BJ (cell line): ENCODE measurements around the gene COMMD4. TPM values are rescaled to one million over a fixed set of nuclear protein-coding genes. Genes with fewer than 3 reads are reported as not detected.

Source experiments
- CTCF ChIA-PET: fragments of 350-600 bp; formaldehyde crosslinking; extraction: SDS; loops from one replicate; lab custom pipeline; 2021; ENCODE audit warnings: antibody characterized with exemption, inconsistent platforms; lab: Yijun Ruan, JAX
- POLR2A ChIA-PET: fragments of 300-600 bp; sonication (Branson Sonifier 250); formaldehyde crosslinking; extraction: SDS; loops from one replicate; lab custom pipeline; 2021; ENCODE audit warnings: antibody characterized with exemption; lab: Charles Lee
- DNase-seq: peaks from one replicate; pipeline ENCODE4 v3.0.0-alpha.2; 2011; ENCODE audit warnings: low read depth
- H3K27me3 ChIP-seq: 2 replicates; pipeline ENCODE4 v1.6.0; 2011; ENCODE audit warnings: low read length; ENCODE audit not compliant: control insufficient read depth, insufficient read depth
- H3K36me3 ChIP-seq: 2 replicates; pipeline ENCODE4 v1.5.1; 2011; ENCODE audit warnings: low read length; ENCODE audit not compliant: control insufficient read depth, insufficient read depth
- H3K4me3 ChIP-seq: 2 replicates; pipeline ENCODE4 v1.5.1; 2011; ENCODE audit warnings: low read depth, mild to moderate bottlenecking, control low read depth, low read length
- CTCF ChIP-seq: IDR thresholded peaks from 2 replicates; pipeline ENCODE4 v1.5.1; 2011; ENCODE audit warnings: low read depth, mild to moderate bottlenecking, control low read depth, inconsistent platforms, low read length, moderate library complexity; ENCODE audit not compliant: insufficient read depth
- polyA plus RNA-seq: library from polyadenylated mRNA; depleted of rRNA; stranded (reverse); fragments of >200 nt; gene quantifications from 2 replicates; pipeline ENCODE4 v1.2.3, GENCODE V29; 2011

Gene COMMD4
- polyA plus RNA-seq, 1 experiment, result 142 TPM

GRCh38 chr15:75367406-75367912, 31.6 kb downstream of the COMMD4 start:
- ChIA-PET POLR2A (interaction anchor here (0.6 to 1.1 kb wide), 3 partner anchors 11 to 88 kb away, joined by 4 to 6 read pairs (median 5); no protein-coding TSS in a partner anchor), CTCF (interaction anchor here (0.7 to 3.3 kb wide), 18 partner anchors 10 to 444 kb away, joined by 3 to 19 read pairs (median 6); partner anchors contain the start of genes IMP3 and NEIL1)
- no peak for DNase-seq
- H3K4me3 ChIP-seq, result peak overlapping the region; percentile 87
- peaks cover 24% of the 10 kb centered on the region for H3K36me3 ChIP-seq
- TF ChIP-seq CTCF, result no peak
- no peaks in the 10 kb centered on the region for H3K27me3 ChIP-seq

GRCh38 chr15:75367913-75368688, 32.2 kb downstream of the COMMD4 start, which contains the start of gene MAN2C1:
Gene MAN2C1 (minus strand): TSS chr15:75368607. CDS start chr15:75368583, 24 bp downstream.
- DNase-seq, result peak; percentile 75
- H3K36me3 ChIP-seq, result peaks cover 24% of the 10 kb centered on the region

GRCh38 chr15:75368689-75369239, 32.9 kb downstream of the COMMD4 start:
- Histone ChIP-seq H3K4me3 (peak overlapping the region; percentile 87), H3K27me3 (no peaks in the 10 kb centered on the region), H3K36me3 (peaks cover 23% of the 10 kb centered on the region)
- ChIA-PET CTCF (interaction anchor here (0.6 to 3.3 kb wide), 11 partner anchors 9 to 310 kb away, joined by 3 to 19 read pairs (median 4); partner anchors contain the start of genes IMP3 and NEIL1), POLR2A (interaction anchor here (0.6 to 0.7 kb wide), 2 partner anchors 23 to 1165 kb away, joined by 3 to 4 read pairs; no protein-coding TSS in a partner anchor)
- TF ChIP-seq CTCF, result no peak
- no peak for DNase-seq

More at GRCh38 chr15:75367913-75368688, 32.2 kb downstream of the COMMD4 start, which contains the start of gene MAN2C1:
- no peaks in the 10 kb centered on the region for H3K27me3 ChIP-seq
- peak within 1 kb of the TSS; percentile 87 for H3K4me3 ChIP-seq
- POLR2A ChIA-PET, result interaction anchor here (0.9 to 1.1 kb wide), 2 partner anchors 82 to 87 kb away, joined by 5 to 6 read pairs; no protein-coding TSS in a partner anchor
- CTCF ChIA-PET, result interaction anchor here (0.6 to 3.3 kb wide), 22 partner anchors 9 to 444 kb away, joined by 3 to 19 read pairs (median 5); partner anchors contain the start of genes IMP3 and NEIL1
- TF ChIP-seq CTCF, result peak; percentile 77

GRCh38 chr15:75369897-75370581, 34.2 kb downstream of the COMMD4 start:
- POLR2A ChIA-PET, result no interaction called here
- no peak for DNase-seq
- no peak for TF ChIP-seq CTCF
- CTCF ChIA-PET, result interaction anchor here (3.3 kb wide), 1 partner anchor 11 kb away, joined by 19 read pairs; no protein-coding TSS in a partner anchor
- Histone ChIP-seq H3K4me3 (no peak overlapping the region), H3K36me3 (peaks cover 23% of the 10 kb centered on the region), H3K27me3 (no peaks in the 10 kb centered on the region)
